ENCODE results near the gene ERC1. TPM values are rescaled to one million over a fixed set of nuclear protein-coding genes. Genes with fewer than 3 reads are reported as not detected.
A peak's percentile ranks its signal among the peaks of the same experiment; 100 is the strongest.

The ERC1 gene
- polyA plus RNA-seq, 1 donor = 17.5 TPM

DNA sequence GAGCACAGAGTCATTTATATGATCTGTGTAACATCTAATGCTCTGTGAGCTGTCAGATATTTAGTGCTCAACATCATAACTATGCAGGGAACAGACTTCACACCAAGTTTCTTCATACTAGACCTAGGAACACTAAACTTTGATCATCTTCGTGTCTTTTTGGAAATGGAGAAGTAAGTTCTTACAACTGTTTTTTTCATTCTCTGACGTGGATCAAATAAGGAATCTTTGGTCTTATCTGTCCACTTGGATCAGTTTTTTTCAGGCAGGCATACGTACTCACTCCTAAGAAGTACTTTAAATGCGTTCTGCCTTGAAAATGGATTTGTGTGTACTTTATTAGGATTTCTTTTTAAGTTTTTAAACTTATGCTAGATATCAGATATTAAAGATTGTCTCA is 412.4 kb downstream of the ERC1 start:
- Histone ChIP-seq H3K9me3 (ENCODE audit: control insufficient read depth, low read depth, low read length) (no peaks in the 10 kb centered on the region), H3K4me3 (ENCODE audit: low read length) (no peak overlapping the region), H3K4me1 (ENCODE audit: control insufficient read depth, insufficient read depth, low read length) (no peaks in the 10 kb centered on the region), H3K27ac (ENCODE audit: low read length) (no peak overlapping the region), H3K36me3 (ENCODE audit: control insufficient read depth, insufficient read depth, low read length) (no peaks in the 10 kb centered on the region), H3K27me3 (ENCODE audit: control insufficient read depth, insufficient read depth, low read length) (no peaks in the 10 kb centered on the region)
- 86% methylated on average over 1 of the region's 4 CpGs for WGBS (ENCODE audit: insufficient coverage, low lambda C conversion rate)
- no peak for DNase-seq

DNA sequence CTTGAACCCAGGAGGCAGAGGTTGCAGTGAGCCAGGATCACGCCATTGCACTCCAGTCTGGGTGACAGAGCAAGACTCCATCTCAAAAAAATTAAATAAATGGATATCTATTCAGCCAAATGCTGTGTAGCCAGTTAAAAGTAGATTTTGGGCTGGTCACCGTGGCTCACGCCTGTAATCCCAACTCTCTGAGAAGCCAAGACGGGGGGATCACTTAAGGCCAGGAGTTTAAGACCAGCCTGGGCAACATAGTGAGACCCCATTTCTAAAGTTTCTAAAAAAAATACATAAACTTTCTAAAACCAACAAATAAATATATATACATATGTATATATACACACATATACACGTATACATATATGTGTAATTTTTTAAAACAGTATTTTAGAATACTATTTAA is 414.6 kb downstream of the ERC1 start:
- no peak for DNase-seq
- no peaks in the 10 kb centered on the region for H3K4me1 ChIP-seq (ENCODE audit: control insufficient read depth, insufficient read depth, low read length)
- no peaks in the 10 kb centered on the region for H3K27me3 ChIP-seq (ENCODE audit: control insufficient read depth, insufficient read depth, low read length)
- 100% methylated on average over 1 of the region's 5 CpGs for WGBS (ENCODE audit: insufficient coverage, low lambda C conversion rate)
- no peak overlapping the region for H3K27ac ChIP-seq (ENCODE audit: low read length)
- H3K4me3 ChIP-seq (ENCODE audit: low read length) = no peak overlapping the region
- peaks cover 8% of the 10 kb centered on the region for H3K36me3 ChIP-seq (ENCODE audit: control insufficient read depth, insufficient read depth, low read length)
- H3K9me3 ChIP-seq (ENCODE audit: control insufficient read depth, low read depth, low read length) = no peaks in the 10 kb centered on the region

DNA sequence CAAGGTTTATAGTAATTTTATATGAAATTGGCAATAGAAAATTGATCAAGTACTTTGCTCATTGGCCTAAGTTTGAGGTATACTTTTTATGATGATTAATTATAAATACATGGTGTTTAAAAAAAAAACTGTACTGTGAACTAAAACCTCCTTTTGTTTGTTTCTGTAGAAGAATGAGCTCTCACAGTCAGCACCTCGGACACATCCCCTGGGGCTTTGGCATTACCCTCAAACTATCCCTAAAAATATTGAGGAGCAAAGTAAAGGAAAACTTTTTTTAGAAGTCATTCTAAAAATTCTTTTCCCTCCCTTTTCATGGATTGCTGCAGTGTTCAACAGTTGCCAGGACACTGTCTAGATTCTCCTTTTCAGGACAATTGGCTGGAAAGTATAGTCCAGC is 419.8 kb downstream of the ERC1 start:
- no CpG with 5 or more reads among the region's 1 CpG for WGBS (ENCODE audit: insufficient coverage, low lambda C conversion rate)

DNA sequence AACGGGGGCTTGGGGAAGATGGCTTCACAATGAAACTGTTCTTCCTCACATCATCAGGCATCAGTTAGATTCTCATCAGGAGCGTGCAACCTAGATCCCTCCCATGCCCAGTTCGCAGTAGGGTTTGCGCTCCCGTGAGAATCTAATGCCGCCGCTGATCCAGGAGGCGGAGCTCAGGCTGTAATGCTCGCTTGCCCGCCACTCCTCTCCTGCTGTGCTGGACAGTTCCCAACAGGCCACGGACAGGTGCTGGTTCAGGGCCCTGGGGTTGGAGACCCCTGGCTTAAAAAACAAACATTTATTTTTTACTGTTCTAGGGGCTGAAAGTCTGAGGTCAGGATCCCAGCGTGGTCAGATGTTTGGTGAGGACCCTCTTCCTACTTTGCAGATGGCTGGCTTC is 422.9 kb downstream of the ERC1 start:
- no peaks in the 10 kb centered on the region for H3K9me3 ChIP-seq (ENCODE audit: control insufficient read depth, low read depth, low read length)
- WGBS (ENCODE audit: insufficient coverage, low lambda C conversion rate) = 100% methylated on average over 1 of the region's 12 CpGs
- no peak overlapping the region for H3K27ac ChIP-seq (ENCODE audit: low read length)
- DNase-seq = no peak
- H3K4me1 ChIP-seq (ENCODE audit: control insufficient read depth, insufficient read depth, low read length) = no peaks in the 10 kb centered on the region
- no peak overlapping the region for H3K4me3 ChIP-seq (ENCODE audit: low read length)
- H3K27me3 ChIP-seq (ENCODE audit: control insufficient read depth, insufficient read depth, low read length) = no peaks in the 10 kb centered on the region
- H3K36me3 ChIP-seq (ENCODE audit: control insufficient read depth, insufficient read depth, low read length) = peaks cover 12% of the 10 kb centered on the region

More for the DNA sequence above, 419.8 kb downstream of the ERC1 start:
- DNase-seq = no peak
- Histone ChIP-seq H3K36me3 (ENCODE audit: control insufficient read depth, insufficient read depth, low read length) (peaks cover 16% of the 10 kb centered on the region), H3K4me1 (ENCODE audit: control insufficient read depth, insufficient read depth, low read length) (no peaks in the 10 kb centered on the region), H3K27me3 (ENCODE audit: control insufficient read depth, insufficient read depth, low read length) (no peaks in the 10 kb centered on the region), H3K4me3 (ENCODE audit: low read length) (no peak overlapping the region), H3K27ac (ENCODE audit: low read length) (no peak overlapping the region), H3K9me3 (ENCODE audit: control insufficient read depth, low read depth, low read length) (no peaks in the 10 kb centered on the region)

DNA sequence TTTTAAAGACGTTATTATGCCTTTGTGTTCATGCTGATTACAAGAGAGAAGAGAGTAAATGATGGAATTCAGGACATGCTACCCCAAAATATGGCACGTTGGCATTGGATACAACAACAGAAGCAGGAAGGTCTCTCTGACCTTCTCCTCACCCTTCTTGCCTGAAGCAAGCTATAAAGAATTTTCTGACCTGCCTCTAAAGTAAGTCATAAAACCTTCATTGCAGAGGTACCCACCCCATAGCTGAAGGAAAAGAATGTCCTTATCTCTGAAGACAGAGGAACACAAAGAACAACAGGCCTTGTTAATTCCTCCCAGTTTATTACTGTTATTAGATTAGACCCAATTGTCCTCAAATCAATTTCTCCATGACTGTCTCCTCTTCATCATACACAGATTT is 427.1 kb downstream of the ERC1 start:
- no CpG with 5 or more reads among the region's 2 CpGs for WGBS (ENCODE audit: insufficient coverage, low lambda C conversion rate)
- DNase-seq = peak; percentile 6 to 38
- no peaks in the 10 kb centered on the region for H3K4me1 ChIP-seq (ENCODE audit: control insufficient read depth, insufficient read depth, low read length)
- peaks cover 3% of the 10 kb centered on the region for H3K36me3 ChIP-seq (ENCODE audit: control insufficient read depth, insufficient read depth, low read length)
- no peaks in the 10 kb centered on the region for H3K27me3 ChIP-seq (ENCODE audit: control insufficient read depth, insufficient read depth, low read length)
- no peak overlapping the region for H3K27ac ChIP-seq (ENCODE audit: low read length)
- no peak overlapping the region for H3K4me3 ChIP-seq (ENCODE audit: low read length)
- peaks cover 10% of the 10 kb centered on the region for H3K9me3 ChIP-seq (ENCODE audit: control insufficient read depth, low read depth, low read length)

DNA sequence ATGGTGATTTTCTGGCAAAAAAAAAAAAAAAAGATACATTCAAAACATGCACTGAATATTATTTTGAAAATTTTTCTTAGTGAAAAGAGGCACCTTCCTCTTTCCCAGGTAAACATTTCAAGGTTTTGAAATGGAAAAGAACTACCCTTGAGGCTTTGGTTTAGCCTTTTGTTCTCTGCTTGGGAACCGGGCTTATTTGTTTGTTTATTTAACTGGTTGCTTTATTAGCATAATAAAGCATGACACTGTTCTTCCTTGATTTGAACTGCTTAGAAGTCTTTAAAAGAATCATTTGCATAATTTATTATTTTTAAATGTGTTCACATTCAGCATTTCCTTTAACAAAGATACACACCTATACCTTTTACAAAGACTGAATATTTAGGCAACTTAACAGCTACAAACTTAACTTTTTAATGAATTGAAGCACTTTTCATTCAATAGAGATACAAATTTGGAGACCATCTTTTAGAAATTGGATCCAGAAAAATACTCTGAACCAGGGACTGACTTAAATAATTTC is 428.9 kb downstream of the ERC1 start:
- DNase-seq = no peak
- WGBS (ENCODE audit: insufficient coverage, low lambda C conversion rate) = 44% methylated on average over 1 of the region's 1 CpG
- no peak overlapping the region for H3K4me3 ChIP-seq (ENCODE audit: low read length)
- H3K36me3 ChIP-seq (ENCODE audit: control insufficient read depth, insufficient read depth, low read length) = no peaks in the 10 kb centered on the region
- no peaks in the 10 kb centered on the region for H3K27me3 ChIP-seq (ENCODE audit: control insufficient read depth, insufficient read depth, low read length)
- H3K9me3 ChIP-seq (ENCODE audit: control insufficient read depth, low read depth, low read length) = peaks cover 10% of the 10 kb centered on the region
- peaks cover 3% of the 10 kb centered on the region for H3K4me1 ChIP-seq (ENCODE audit: control insufficient read depth, insufficient read depth, low read length)
- H3K27ac ChIP-seq (ENCODE audit: low read length) = no peak overlapping the region

DNA sequence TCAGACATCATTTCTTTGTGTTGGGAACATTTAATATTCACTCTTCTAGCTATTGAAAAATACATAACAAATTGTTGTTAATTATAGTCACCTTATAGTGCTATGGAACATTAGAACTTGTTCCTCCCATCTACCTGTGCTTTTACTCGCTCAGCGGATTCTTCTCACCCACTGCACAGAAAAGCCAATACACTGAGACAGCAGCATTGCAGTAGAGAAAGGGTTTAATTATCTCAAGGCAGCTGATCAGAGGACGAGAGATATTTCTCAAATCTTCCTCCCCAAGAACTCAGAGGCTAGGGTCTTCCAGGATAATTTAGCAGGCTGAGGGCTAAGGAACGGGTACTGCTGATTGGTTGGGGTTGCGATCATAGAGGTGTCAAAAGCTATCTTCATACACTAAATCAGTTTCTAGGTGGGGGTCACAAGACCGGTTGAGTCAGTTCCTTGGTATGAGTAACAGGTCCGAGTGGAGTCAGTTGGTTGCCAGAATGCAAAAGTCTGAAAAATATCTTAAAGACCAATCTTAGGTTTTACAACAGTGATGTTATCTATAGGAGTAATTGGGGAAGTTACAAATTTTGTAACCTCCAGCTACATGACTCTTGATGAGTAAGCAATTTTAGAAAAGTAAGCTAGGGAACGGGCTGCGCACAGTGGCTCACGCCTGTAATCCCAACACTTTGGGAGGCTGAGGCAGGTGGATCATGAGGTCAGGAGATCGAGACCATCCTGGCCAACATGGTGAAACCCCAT is 430.2 kb downstream of the ERC1 start:
- peaks cover 10% of the 10 kb centered on the region for H3K9me3 ChIP-seq (ENCODE audit: control insufficient read depth, low read depth, low read length)
- no peak overlapping the region for H3K4me3 ChIP-seq (ENCODE audit: low read length)
- WGBS (ENCODE audit: insufficient coverage, low lambda C conversion rate) = 100% methylated on average over 2 of the region's 11 CpGs
- no peak for DNase-seq
- no peaks in the 10 kb centered on the region for H3K27me3 ChIP-seq (ENCODE audit: control insufficient read depth, insufficient read depth, low read length)
- H3K27ac ChIP-seq (ENCODE audit: low read length) = no peak overlapping the region
- no peaks in the 10 kb centered on the region for H3K36me3 ChIP-seq (ENCODE audit: control insufficient read depth, insufficient read depth, low read length)
- H3K4me1 ChIP-seq (ENCODE audit: control insufficient read depth, insufficient read depth, low read length) = peaks cover 7% of the 10 kb centered on the region

DNA sequence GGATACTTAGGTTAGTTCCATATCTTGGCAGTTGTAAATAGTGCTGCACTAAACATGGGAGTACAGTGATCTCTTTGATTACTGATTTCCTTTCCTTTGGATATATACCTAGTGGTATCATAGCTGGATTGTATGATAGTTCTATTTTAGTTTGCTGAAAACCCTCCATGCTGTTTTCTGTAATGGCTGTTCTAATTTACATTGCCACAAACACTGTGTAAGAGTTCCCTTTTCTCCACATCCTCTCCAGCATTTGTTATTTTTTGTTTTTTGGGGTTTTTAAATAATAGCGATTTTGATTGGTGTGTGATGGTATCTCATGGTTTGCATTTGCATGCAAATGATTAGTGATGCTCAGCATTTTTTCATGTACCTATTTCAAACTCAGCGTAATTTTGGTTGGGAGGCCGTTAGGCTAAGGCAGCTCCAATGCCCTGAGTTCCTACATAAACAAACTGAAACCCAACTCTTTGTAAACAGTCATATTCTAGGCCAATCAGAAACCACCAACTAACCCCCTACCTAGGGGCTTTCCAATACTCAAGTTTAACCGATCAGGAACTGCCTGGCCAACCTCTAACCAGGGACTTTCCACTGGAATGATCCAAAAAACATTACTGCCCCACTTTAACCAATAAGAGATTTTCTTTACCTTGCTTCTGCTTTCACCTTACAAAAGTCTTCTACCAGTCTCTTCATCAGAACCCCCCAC is 431.7 kb downstream of the ERC1 start:
- peaks cover 2% of the 10 kb centered on the region for H3K36me3 ChIP-seq (ENCODE audit: control insufficient read depth, insufficient read depth, low read length)
- peaks cover 10% of the 10 kb centered on the region for H3K9me3 ChIP-seq (ENCODE audit: control insufficient read depth, low read depth, low read length)
- DNase-seq = no peak
- no peak overlapping the region for H3K27ac ChIP-seq (ENCODE audit: low read length)
- 80% methylated on average over 1 of the region's 4 CpGs for WGBS (ENCODE audit: insufficient coverage, low lambda C conversion rate)
- H3K4me3 ChIP-seq (ENCODE audit: low read length) = no peak overlapping the region
- peaks cover 7% of the 10 kb centered on the region for H3K4me1 ChIP-seq (ENCODE audit: control insufficient read depth, insufficient read depth, low read length)
- H3K27me3 ChIP-seq (ENCODE audit: control insufficient read depth, insufficient read depth, low read length) = no peaks in the 10 kb centered on the region

DNA sequence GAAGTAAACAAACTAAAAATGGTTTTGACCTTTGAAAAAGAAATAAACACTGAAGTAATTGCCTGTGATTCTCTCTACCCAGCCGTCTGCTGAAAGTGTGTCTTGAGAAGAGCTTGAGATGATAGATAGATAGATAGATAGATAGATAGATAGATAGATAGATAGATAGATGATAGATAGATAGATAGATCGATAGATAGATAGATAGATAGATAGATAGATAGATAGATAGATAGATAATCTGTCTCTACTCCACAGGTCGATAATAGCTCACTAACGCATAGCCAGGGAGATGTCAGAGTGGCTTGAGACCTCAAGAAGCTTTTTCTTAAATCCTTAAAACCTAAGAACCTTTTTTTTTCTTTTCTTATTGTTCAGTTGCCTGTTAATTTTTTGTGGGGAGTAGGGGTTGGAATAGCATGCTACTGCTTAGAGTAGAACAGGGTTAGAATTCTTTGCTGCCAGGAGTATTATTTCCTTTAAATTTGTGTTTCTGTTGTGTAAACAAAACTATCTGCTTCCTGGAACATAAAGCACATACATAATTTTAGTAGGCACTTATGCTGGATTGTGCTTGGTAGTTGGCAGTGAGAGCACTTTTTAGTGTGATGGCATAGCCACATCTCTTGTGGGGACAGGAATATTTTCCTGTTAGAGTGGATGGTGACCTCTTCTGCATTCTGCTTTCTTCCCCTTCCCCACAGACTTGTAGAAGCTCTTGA is 433.8 kb downstream of the ERC1 start:
- H3K4me1 ChIP-seq (ENCODE audit: control insufficient read depth, insufficient read depth, low read length) = peaks cover 7% of the 10 kb centered on the region
- H3K4me3 ChIP-seq (ENCODE audit: low read length) = no peak overlapping the region
- no peak for DNase-seq
- no peaks in the 10 kb centered on the region for H3K27me3 ChIP-seq (ENCODE audit: control insufficient read depth, insufficient read depth, low read length)
- H3K9me3 ChIP-seq (ENCODE audit: control insufficient read depth, low read depth, low read length) = peaks cover 10% of the 10 kb centered on the region
- H3K27ac ChIP-seq (ENCODE audit: low read length) = no peak overlapping the region
- H3K36me3 ChIP-seq (ENCODE audit: control insufficient read depth, insufficient read depth, low read length) = peaks cover 2% of the 10 kb centered on the region
- WGBS (ENCODE audit: insufficient coverage, low lambda C conversion rate) = 40% methylated on average over 2 of the region's 4 CpGs

DNA sequence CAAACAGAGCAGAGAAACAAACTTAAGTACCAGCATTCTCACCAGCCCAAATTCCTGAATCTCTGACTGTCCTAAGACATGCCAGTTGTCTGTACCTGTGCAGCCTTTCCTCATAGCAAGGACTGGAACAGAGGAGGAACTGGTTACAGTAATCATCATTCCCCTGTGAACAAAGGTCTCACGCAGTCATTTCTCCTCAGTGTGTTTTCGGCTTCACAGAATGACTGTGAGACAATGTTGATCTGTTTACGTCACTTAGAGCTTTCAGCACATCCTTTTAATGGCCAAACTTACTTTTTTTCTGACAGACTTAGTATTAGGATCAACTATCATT is 434.3 kb downstream of the ERC1 start:
- Histone ChIP-seq H3K36me3 (ENCODE audit: control insufficient read depth, insufficient read depth, low read length) (peaks cover 2% of the 10 kb centered on the region), H3K27ac (ENCODE audit: low read length) (no peak overlapping the region), H3K27me3 (ENCODE audit: control insufficient read depth, insufficient read depth, low read length) (no peaks in the 10 kb centered on the region), H3K4me1 (ENCODE audit: control insufficient read depth, insufficient read depth, low read length) (peaks cover 7% of the 10 kb centered on the region), H3K4me3 (ENCODE audit: low read length) (no peak overlapping the region), H3K9me3 (ENCODE audit: control insufficient read depth, low read depth, low read length) (peaks cover 7% of the 10 kb centered on the region)
- no peak for DNase-seq
- WGBS (ENCODE audit: insufficient coverage, low lambda C conversion rate) = no CpG with 5 or more reads among the region's 3 CpGs
